HG03103 (cell line): ENCODE results near the gene PRKD2.

Source experiments
- ATAC-seq: cut with Tn5 transposase; IDR thresholded peaks from one replicate; pipeline ENCODE4 v1.9.1; 2021; ENCODE audit warnings: low read depth; ENCODE audit not compliant: unreplicated experiment

The PRKD2 gene

DNA sequence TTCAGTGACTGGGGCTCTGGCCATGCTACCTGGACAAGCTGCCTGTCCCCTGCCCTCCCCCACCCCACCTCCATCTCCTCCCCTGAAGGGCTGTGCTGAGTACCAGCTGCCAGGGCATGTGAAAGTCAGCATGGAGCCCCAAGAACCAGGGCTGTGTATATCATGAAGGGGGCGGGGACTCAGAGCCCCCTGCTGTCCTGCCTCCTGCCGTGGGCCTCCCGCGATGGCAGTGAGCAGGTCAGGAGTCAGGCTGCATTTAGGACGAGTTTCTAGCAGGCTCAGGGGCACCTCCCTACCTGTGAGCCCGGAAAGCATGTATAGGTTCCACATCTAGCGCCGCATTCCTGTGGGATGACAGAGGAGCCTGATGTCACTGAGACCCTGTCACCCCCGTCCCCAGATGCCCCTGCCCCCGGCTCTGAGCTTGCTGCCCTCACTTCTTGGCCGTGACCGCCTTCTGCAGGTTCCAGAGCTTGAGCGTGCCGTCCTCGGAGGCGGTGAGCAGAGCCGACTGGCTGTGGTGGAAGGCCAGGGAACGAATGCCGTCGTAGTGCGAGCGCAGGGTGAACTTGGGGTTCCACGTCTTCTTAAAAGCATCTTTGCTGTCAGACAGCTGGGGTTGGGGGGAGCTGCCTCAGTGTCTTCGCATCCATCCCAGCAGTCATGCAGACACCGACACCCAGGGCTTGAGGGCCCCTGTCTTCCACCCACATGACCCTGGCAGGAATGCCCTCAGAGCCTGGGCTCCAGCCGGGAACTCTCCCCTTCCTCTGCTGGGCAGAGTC lies 8.3 kb upstream of the PRKD2 start:
- ATAC-seq, result no peak

DNA sequence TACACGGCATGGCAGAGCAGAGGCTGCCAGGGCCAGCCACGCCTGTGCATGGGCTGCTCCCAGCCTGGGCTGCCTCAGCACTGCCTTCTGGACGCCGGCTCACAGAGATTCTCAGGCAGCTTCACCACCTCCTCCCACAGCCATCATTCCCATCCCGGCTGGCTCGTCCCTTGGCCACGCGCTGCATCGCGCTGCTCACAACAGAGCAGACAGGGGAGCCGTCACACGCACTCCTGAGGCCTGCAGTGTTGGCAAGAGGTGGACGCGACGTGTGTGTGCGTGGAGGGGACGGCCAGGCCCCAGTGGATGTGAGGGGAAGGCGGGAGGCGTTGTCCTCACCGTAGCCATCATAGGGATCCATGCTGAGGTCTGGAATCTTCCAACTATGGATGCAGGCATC lies 7.6 kb upstream of the PRKD2 start:
- no peak for ATAC-seq

DNA sequence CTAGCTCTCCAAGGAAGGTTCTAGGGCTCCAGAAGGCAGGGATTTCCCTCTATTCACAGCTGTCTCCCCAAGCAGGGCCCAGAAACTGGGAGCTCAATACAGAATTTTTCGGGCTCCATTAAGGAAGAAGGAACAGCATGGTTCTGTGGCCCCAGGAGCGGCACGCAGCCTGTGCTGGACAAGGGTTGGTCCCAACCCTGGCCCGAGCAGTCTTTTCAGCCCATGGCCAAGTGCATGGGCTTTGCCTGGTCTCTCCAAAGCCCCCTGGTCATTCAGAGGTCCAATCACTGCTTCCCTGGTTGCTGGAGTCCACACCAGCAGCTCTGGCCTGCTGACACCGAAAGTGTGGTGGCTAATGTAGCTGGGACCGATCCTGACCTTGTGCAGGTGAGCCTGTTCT lies 6.6 kb upstream of the PRKD2 start:
- no peak for ATAC-seq

DNA sequence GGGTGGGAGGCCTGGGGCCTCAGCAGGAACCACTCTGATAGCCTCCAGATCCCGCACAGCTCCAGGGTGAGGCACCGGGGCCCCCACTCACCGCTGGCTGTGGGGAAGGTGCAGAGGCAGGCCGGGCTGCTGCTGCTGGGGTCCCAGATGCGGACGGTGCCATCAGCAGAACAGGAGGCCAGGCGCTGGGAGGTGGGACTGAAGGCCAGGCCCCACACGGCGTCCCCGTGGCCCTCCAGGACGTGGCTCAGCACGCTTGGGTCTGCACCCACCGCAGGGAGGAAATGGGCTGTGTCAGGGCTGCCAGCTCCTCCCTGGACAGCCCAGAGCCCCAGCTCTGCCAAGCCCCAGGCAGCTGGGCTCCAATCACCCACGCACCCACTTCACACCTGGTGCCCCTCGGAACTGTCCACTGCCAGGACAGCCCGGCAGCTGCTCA lies 6.1 kb upstream of the PRKD2 start:
- ATAC-seq, result no peak

DNA sequence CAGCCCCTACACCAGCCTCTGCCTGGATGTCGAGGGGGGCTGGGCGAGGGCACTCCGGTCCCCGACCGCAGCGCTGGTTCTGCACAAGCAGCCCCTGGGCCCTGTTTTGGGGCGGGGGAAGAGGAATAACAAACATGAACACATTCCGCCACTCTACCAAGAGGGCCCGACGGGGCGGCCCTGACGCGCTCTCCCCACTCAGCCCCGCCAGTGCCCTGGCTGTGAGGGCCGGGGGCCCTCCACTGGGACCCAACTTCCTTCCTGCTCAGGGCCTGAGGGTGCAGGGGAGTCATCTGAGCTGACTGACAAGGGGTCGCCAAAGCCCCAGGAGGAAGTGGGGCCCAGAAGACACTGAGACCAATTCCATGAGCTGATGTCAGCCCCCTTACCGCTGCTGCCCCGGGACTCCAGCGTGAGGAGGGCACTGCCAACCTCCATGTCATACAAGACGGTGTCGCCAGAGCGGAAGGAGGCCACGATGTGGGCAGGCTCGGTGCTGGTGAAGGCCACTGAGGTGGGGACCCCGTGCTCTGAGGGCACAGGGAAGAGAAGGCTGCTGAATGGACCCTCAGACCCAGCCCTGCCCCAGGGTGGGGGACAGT lies 5.6 kb upstream of the PRKD2 start:
- ATAC-seq, result no peak

DNA sequence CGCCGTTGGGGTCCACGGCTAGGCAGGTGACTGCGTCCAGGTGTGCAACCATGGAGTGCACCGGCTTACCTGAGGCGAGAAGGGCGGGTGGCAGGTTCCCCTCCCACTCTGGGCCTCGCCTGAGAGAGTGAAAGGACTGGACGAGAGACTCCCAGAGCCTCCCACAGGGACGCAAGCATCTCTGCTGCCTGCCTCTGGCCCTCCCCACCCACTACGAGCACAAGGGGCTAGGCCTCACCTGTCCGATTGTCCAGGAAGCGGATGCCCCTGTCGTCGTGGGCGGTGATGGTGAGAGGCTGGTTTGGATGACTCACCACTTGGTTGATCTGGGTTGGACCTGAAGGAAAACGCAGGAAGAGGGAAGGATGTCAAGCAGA lies 5.1 kb upstream of the PRKD2 start:
- ATAC-seq, result no peak

DNA sequence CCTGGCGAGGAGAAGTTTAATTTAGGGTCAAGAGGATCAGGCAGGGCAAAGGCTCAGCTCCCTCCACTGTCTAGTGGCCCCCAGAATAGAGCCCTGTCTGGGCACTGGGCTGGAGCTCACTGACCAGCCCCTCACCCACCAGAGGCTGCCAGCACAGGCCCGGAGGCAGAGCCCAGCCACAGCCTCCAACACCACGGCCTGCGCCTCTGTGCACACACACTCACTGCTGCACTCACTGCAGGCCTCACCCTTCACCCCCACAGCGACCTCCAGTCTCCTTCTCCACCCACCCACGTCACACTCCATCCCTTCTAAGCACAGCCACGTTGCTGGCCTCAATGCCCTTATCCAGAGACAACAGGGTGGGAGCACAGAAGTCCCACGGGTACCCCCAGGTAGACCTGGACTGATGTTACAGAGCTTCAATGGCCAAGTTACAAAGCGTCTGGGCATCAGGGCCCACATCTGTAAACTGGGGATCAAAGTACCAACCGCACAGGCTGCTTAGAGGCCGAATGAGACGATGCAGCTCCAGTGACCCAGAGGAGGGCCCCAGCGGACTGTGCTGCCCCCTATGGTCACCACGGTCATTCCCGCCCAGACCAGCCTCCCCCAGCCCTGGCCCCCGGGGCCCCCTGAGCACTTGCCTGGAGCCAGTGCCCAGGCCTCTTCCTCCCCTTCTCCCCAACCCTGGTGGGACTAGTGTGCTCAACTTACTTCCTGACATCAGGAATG lies 4.5 kb upstream of the PRKD2 start:
- ATAC-seq, result no peak

DNA sequence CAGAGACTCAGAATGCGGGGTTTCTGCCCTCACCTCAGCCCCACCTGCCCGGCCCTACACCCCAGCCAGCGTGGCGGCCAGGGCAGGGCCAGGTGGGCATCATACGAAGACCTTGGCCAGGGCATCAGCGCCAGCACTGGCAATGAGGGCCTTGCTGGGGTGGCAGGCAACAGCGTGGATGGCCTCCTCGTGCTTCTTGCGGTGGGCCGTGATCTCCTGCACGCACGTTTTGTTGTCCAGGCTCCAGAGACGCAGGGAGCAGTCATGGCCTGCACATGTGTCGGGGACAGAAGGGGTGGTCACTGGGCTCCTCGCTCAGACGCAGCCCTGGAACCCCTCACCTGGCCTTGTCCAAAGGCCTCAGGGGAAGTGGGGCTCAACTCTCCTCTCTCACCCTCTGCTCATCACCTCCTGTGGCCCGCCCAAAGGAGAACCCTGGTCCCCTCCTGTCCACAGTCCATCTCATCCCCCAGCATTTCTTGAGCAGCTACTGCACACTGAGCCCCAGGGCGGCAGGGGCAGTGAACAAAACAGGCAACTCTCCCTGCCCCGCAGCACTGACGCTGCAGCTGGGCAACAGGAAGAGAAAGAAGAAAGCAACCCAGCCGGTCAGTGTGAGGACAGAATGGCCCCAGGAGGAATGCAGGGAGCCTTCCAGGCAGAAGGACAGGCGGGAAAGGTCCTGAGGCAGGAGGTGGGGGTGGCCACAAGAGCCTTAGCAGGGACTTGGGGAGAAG lies 3.8 kb upstream of the PRKD2 start:
- ATAC-seq, result no peak

DNA sequence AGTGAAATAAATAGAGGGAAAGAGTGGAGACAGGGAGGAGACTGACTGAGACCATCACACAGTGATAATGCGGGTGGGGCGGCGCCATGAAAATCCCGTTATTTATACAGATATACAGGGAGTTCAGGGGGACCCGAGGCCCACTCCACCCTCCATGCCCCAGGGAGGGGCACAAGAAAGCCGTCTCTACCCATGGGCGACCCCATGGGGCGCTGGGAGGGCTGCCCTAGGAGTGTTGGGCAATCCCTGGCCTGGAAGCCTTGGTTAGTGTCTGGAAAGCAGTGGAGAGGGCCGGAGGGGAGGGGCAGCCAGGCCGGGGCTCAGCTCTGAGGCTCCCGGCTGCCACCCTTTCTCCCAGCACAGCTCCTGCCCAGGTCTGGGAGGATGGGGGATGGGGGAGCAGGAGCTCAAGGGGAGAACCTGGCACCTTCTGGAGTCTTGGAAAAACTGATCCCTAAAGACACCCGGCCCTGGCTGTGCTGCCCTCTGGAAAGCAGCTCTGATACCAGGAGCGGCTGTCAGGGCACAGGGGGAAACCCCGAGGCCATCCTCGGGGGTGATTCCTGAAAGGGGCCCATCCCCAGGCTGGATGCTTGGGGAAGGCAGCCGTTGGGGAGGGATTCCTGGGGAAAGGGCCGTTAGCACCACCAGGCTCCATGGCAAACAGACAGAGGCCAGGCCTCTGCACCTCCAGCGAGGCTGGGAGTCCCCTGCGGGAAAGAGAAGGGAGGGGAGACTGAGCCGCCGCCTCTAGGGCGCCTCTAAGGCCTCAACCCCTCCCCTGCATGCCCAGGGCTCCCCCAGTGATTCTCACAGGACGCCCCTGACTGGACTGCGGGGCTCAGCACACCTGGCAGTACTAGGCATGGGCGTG lies 3.0 kb upstream of the PRKD2 start:
- no peak for ATAC-seq

DNA sequence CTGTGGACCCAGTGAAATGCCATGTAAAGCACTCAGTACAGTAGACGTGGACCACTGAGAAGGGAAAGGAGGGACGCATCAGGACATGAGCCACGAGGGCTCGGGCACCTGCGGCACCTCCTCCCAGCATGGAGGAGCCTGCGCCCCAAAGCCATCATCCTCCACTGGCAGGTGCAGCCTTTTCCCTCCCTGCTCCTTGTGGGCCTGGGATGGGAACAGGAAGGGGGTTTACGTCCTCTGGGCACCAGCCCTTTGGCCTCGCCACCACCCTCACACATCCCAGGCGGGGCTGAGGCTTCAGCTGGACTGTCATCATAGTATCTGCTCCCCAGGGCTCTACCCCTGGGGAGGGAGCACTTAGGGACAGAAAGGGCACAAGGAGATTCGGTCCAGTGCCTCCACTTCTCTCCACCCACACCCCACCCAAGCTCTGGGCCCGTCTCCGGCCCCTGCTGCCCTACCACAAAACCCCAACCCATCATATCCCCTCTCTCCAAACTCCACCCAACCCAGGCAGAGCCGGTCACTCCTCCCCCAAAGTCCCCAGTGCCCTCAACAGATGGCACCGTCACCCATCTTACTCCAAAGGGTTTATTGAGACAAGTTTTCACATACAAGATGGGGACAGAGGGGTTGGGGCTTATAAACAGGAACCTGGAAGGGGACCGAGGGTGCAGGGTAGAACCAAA lies 2.2 kb upstream of the PRKD2 start:
- no peak for ATAC-seq

DNA sequence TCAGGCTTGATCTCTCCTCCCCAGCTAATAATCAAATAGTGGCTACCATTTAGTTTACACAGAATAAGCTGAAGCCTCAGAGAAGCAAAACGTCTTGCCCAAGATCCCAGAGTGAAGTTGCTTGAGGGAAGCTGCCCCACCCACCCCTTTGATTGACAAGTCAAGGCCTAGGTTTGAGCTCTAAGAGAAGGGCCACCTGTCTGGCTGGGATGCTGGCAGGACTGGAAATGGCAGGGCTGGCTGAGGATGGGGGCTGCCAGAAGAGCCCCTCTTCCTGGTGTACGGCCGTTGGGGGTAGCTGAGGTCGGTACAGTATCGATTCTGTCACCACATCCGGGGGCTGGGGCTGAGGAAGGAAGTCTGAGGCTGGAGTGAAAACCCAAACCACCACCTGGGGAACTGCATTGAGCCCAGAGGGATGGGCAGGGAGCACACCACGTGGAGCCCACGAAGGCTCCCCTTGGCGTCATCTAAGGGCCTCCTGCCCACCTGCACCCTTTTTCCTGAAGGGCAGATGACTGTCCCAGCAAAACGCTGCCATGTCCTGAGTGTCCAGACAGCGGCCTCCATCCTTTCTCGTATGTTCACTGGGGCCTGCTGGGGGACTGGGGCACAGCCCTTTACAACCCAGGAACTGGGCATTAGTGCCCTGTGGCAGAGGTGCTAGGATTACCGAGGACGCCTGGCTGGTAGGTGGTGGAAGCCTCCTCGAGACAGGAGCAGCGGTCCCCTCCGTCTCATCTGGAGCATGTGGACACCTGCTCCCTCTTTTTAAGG lies 1.4 kb upstream of the PRKD2 start:
- ATAC-seq, result no peak

DNA sequence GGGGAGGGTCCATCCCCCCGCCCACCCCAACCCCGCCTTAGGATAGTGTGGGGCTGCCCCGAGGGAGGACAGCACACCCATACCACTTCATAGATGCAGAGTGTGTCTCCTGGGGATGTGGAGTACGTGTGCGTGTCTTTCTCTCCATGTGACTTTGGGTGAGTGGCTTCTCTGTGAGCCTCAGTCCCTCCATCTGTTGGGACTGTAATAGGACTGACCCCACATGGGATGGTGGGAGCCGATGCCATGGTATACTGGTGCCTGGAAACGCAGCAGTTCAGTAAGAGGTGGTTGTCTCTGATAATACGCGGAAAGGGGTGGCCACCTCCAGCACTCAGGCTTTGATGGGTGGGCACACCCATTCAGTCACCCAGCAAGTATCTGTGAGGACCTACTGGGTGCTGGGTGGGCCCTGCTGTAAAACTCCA lies 816 bp upstream of the PRKD2 start:
- no peak for ATAC-seq

DNA sequence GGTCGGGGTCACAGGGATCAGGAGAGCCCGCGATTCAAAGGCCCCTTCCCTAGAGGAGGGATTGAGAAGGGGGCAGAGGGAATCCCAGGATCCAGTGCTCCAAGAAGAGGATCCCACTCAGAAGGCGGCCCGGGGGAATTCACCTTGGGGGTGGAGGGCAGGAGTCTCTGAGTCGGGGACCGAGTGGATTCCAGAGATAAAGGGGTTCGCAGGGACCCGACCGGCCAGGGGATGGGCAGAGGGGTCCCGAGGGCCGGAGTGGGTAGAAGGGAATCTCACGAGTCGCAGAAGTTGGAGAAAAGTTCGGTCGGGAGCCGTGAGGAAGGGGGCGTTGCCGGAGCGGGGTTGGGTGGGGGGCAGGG lies 261 bp downstream of the PRKD2 start:
- ATAC-seq, result no peak

DNA sequence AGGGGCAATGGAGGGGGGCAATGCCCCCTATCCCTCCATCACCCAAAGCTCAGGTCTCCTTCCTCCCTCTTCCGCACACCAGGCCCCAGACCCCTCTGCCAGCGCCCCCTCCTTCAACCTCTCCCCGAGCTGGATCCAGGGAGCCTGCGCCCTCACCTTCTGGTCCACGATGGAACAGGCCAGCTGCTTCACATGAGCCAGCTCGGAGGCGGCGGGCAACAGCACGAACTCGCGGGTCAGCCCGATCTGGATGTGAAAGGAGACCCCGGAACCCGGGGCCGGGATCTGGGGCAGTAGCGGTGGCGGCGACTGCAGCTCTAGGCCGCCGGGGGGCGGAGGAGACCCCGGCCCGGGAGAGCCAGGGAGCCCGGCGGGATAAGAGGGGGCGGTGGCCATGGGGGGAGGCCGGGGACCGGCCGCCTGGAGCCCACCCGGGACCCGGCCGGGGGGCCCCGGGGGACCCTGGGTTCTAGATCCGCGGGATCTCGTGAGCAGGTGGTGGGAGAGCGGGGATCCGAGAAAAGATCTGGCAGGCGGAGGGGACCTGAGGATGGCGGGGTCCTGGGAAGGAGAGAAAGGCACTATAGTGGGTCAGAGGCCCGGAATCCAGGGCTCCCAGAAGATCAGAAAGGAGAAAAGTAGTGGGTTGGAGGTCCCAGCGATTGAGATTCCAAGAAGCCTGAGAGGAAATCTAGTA lies 791 bp downstream of the PRKD2 start:
- no peak for ATAC-seq

DNA sequence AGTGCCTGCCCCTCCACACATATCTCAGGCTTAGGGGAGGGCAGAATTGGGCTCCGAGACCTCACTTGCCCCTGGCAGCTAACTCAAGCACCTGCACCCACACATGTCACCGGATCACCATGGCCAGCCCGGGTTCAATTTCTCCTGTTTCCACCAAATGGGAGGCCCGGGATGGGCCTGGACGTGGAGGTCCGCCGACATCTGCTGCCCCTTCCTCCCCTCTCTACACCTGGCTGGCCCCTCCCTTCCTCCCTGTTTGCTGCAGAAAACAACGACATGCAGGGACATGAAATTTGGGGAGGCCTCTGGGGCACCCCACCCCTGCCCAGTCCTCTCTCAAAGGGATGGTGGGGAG lies 1.3 kb downstream of the PRKD2 start:
- ATAC-seq, result no peak

DNA sequence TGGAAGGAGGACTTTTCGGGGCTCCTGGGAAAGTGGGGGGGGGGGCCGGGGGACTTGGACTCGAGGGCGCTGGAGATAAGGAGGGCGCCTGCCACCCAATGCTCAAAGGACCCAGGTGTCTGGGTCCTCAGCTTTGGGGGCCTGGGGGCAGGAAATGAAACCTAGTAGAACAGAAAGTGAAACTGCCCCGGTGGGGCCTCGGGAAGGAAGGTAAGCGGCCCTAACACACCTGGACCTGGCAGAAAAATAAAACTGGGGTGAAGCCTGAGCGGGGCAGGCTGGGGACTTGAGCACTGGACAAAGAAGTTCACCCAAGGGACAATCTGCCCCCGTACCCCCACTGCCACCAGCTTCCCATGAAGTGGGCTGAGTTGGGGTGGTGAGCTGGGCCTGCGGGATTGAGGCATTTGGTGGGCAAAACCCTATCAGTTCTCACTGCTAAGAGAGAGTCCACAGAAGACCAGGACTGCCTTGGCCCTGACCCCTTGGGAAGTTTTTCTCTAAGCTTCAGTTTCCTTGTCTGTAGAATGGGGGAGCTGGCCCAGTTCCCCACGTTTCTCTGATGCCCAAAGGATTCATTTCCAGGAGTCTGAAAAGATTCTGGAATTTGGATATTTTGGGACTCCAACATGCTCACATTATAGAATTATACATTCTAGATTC lies 2.3 kb downstream of the PRKD2 start:
- no peak for ATAC-seq

DNA sequence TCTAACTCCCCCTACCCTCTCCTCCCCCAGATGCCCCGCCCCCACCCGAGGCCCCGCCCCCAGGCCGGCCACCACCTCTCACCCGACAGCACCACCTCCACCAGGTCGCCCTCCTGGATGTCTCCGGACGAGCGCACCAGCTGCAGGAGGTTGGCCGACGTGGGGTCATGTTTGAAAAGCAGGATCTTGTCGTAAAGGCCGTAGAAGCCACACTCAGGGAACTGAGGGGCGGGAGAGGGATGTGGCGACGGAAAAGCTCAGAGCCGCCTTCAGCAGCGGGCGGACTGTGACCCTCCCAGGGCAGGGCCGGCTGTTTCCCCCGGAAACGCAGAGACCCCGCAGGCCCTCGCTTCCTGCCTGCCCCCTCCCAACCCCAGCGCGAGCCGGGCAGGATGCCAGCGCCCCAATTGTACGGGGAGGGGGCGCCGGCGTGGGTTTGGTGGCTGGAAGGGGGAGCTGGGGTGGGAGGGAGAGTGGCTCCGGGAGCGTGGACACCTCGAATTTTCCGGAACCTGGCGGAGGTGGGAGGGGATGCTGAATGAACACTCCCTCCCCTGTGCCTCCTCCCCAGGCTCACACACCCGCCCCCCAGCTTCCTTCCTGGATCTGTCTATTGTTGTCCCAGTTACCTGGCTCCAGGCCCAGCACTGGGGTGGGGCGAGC lies 3.0 kb downstream of the PRKD2 start:
- no peak for ATAC-seq
